IPS-NIHi11 (cell line): Measurements from ENCODE around the gene L3MBTL4.
"Not testable (repeated sequence)": the region's sequence is repeated elsewhere in the genome, so short reads cannot be mapped to it uniquely, and the experiment has no call there.

Experiments
- DNase-seq: peaks from one replicate; pipeline ENCODE4 v3.0.0; 2012; ENCODE audit warnings: mixed read lengths, low spot score

Gene L3MBTL4

DNA sequence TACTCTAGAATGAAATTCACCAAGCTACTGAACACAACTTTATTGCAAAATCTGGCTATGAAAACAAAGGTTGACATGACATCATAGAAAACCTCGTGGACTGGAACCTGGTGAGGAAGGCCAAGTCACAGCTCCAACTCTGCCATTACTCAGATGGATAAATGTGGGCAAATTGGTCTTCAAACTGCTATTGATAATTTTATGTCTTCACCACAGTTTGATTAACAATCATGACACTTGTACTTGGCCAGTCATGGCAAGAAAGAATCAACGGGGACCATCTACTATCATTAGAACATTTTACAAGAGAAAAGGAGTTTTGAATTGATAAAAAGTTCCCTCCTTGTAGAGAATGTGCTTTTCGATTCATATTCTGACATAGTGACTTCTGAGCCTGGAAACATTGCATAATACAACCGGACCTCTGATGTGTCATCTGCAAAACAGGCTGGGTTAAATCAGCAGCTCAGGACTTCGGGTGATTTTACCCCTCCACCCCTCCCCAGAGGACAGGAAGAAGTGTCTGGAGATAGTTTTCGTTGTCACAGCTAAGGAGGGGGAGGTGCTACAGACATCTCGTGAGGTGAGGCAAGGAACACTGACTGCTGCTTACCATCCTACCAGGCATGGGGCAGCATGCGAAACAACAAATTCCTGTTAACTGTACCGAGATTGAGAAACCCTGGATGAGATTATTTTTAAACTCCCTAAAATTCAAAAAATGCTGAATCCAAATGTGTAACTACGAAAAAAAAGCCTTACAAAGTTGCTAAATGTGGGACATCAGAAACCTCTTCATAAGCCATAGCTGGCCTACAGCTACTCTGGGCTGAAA lies 8.4 kb downstream of the L3MBTL4 start:
- DNase-seq, result no peak

DNA sequence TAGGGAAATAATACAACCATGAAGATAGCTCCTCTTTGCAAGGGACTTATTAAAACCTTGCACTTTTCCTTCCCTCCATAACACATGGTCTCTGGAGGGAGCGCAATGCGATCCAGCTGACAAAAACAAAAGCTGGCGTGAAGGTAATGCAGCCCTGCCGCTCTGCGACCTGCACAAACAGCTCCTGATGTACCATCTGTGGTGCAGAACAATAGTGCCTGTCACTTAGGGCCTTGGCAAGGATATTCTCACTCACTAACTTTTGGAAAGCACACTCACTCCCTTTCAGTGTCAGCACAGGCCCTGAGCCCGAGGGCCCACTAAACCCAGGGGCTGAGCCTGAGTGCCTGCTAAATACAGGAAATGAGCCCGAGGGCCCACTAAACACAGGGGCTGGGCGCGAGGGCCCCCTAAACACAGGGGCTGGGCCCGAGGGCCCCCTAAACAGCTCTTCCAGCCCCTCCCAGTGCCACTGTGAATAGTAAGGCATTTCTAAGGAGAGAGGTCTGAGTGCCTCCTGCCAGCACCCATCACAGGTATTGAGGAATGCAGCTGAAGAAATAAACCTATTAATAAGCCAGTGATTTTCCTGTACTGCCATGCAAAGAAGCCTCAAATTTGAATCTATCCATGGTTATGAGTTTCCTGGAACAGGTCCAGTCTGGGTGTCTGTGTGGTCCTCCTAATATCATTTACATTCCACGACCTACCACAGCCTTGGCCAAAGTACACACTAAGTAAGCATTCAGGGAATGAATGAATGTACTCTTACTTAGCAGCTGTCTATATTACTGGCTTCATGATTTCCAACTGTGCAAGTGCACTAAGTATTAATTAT lies 9.3 kb downstream of the L3MBTL4 start:
- no peak for DNase-seq

DNA sequence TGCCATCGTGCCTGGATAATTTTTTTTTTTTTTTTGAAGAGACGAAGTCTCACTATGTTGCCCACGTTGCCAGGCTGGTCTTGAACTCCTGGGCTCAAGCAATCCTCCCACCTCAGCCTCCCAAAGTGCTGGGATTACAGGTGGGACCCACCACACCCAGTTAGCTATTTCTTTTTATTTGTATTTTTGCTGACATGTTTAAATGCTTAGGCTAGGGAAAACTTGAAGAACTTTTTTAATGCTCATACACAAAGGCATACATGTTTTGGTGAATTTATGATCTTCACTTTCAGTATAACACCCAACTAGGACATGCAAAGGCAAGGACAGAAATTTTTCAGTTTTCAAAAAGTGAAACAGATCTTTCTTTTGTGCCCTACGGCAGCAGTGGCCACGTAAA lies 9.9 kb downstream of the L3MBTL4 start:
- no peak for DNase-seq

DNA sequence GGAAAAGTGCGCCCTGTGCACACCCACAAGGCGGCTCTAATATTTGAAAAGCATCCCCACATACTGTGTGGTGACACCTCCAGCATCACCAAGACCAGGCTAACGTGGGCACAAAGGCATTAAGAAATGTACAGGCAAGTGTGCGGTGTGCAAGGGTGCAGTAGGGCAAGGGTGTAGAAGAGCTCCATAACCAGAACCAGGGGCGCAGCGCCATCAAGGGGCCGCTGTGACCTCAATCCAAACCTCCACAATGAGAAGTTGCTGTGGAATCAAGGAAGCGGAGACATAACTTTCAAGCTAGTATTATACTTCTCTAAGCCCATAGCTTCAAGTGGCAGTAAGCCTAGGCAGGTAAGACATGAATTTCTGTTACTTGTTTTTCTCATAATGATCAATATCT lies 13.0 kb downstream of the L3MBTL4 start:
- peak; percentile 41 for DNase-seq

DNA sequence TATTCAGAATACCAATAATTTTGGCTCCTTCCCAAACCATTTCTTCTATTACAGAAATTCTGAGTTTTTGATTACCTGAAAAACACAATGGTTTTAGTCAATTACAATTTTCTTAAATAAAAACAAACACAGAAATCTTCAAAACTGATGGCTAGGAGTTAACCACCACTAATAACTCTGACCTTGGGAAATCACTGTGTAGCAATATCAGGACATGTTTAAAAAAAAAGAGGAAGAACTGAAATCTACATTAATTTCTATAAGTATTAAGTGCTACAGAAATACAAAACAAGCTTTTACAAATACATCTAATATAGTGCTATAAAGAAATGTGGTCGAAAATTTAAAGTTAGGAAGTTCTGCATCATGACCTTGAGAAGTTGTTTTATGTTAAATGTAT lies 14.9 kb downstream of the L3MBTL4 start:
- no peak for DNase-seq

DNA sequence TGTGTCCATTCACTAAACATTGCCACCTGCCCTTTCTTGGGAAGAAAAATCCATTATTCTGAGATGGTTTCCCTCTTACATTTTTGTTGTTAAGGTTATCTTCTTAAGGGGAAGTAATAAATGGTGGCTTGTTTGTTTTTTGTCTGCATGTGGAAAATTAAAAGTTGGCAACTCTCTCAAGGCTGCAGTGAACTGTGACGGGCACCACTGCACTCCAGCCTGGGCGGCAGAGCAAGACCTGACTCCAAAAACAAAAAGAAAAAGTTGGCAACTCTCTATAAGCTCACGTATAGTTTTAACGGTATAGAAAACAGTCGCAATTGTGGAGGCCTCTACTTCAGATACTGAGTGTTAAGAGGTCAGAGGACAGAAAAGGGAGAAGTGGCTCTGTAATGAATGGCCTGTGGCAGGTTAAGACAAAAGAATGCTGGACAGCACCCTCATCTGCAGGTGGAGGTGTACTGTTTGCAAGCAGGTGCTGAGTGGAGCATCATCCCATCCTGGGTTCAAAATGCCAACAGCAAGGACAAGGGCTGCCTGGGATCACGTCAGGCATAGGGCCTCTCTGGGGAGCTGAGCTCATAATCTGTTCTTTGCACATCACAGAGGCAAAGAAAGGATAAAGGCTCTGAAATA lies 16.7 kb downstream of the L3MBTL4 start:
- peak; percentile 27 for DNase-seq

DNA sequence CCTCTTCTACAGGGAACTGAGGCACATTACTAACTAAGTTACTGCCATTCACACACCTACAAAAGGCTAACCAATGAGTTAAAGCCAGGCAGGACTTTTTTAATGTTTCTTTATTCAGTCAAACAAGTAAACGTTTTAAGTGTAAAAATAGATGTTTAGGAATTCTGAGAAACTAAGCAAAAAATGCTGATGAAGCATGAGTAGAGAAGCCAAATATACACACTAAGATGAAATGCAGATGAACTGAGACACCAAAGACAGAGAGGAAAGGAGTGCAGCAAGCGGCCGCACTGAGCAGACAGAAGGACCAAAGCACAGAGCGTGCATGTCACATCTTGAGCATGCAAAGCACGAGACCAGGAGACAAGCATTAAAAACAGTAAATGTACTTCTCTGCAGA lies 17.9 kb downstream of the L3MBTL4 start:
- no peak for DNase-seq

DNA sequence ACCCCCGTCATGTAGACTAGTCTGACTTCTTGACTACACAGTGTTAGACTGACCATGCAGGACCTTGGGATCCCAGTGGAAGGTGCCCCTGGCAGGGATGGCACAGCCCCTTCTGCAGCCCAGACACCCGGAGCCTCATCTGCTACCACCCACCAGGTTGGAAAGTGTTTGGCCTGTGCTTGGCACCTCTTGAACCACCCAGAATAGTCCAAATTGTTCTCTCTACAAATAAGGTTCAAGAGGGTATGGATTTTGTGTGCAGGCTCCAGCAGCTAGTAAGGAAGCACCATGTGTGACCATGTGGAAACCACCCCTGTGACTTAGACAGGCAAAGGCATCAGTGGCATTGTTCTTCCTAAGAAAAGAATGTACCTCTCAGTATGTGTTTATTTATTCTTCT lies 18.4 kb downstream of the L3MBTL4 start:
- DNase-seq, result no peak

DNA sequence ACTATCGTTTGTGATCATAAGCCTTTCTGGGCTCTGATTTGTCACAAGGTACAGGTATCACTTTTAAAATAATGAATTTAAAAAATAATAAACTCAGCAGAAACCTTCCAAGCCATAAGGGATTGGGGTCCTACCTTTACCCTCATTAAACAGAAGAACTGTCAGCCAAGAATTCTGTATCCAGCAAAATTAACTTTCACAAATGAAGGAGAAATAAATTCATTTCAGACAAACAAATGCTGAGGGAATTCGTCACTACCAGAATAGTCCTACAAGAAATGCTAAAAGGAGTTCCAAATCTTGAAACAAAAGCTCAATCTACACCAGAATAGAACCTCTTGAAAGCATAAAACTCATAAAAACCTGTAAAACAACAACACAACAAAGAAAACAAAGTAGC lies 25.7 kb downstream of the L3MBTL4 start:
- DNase-seq, result no peak

DNA sequence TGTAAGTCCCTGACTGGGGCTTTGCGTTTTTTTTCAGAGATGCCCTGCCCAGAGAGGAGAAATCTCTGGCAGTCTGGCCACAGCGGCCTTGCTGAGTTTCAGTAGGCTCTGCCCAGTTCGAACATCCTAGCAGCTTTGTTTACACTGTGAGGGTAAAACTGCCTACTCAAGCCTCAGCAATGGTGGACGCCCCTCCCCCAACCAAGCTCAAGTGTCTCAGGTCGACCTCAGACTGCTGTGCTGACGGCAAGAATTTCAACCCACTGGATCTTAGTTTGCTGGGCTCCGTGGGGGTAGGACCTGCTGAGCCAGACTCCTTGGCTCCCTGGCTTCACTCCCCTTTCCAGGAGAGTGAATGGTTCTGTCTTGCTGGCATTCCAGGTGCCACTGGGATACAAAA lies 31.7 kb downstream of the L3MBTL4 start:
- DNase-seq, result no peak

DNA sequence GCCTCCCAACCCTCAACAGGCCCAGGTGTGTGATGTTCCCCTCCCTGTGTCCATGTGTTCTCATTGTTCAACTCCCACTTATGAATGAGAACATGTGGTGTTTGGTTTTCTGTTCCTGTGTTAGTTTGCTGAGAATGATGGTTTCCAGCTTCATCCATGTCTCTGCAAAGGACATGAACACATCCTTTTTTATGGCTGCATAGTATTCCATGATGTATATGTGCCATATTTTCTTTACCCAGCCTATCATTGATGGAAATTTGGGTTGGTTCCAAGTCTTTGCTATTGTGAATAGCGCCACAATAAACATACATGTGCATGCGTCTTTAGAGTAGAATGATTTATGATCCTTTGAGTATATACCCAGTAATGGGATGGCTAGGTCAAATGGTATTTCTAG lies 37.2 kb downstream of the L3MBTL4 start:
- not testable (repeated sequence) for DNase-seq

DNA sequence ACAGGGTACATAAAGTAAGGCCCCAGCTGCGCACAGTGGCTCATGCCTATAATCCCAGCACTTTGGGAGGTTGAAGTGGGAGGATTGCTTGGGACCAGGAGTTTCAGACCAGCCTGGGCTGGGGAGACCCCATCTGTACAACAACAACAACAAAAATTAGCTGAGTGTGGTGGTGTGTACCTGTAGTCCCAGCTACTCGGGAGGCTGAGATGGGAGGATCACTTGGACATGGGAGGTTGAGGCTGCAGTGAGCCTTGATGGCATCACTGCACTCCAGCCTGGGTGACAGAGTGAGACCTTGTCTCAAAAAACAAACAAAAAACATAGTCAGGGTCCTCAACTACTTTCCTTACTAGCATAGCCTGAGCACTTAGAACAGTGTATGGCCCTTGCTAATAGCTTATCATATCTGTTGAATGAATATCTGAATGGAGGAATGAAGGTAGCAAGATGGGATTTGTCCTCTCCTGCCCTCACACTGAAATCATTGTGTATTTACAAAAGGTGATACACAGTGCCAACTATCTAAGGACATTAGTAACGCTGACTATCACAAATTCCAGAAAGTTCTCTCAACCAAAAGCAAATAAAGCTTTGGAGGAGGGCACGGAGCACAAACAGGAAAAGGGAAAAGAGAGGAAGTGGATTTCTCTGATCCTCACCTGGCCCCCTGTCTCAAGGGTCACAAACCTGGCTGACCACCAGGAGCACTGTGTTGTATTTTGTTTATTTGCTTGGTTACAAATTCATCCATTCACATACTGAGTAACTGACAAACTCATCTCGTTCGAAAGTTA lies 38.1 kb downstream of the L3MBTL4 start:
- DNase-seq, result no peak

DNA sequence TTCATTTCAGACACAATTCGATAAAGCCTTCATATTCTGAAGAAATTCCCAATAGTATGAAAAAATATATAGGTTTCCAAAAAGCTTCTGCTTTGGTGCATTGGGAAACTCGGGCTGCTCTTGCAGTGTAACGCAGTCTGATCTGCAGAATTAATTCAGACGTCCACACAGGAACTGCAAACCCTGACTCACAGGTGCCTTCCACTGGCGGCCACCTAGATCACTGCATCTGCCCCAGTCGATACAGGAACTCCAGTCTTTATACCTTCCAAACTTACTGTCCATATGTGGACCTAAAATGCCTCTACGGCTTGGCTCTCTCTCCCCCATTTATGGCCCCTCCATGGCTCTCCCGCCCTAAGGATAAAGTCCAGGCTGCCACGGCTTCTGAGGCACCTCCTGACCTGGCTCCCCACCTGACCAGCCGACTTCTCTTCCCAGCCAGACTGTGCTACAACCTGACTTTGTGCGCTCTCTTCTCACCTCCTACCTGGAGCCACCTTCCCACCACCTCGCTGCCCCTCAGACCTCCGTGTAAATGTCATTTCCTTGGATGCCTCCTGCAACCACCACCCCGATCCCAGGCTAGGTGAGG lies 39.7 kb downstream of the L3MBTL4 start:
- no peak for DNase-seq

DNA sequence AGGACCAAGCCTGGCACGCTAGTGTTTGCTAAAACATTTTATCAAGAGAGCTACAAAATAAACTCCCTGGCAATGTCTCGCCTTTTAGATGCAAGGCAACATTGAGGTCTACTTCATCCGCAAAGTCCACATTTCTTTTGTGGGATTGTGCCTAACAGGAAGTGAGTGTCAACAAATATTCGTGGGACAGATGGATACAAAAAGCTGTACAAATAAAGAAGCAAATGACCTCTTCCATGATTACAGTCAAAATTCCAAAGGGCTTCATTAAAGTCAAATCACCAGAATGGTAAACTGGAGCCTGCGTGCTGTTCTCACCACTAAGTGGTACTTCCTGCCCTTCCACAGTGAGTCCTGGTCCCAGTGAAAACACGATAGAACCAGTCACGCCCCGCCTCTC lies 40.4 kb downstream of the L3MBTL4 start:
- no peak for DNase-seq

DNA sequence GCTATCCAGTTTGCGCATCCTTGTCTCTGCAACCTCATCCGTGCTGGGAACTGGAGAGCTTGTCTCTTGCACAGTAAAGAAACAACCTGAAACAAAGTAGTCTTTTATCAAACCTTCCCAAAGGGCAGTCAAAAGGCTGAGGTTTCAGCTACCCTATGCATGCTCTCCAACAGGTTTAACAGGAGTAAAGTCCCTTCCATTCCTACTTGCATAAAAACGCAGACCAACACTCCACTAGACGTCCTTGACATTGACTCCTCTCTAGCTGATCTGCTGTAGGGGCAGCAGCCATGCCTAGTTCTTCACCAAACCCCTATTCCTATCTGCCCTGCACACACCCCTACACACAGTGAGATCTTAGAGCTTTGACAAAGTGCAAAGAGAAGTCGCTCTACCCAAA lies 41.5 kb downstream of the L3MBTL4 start:
- DNase-seq, result no peak

DNA sequence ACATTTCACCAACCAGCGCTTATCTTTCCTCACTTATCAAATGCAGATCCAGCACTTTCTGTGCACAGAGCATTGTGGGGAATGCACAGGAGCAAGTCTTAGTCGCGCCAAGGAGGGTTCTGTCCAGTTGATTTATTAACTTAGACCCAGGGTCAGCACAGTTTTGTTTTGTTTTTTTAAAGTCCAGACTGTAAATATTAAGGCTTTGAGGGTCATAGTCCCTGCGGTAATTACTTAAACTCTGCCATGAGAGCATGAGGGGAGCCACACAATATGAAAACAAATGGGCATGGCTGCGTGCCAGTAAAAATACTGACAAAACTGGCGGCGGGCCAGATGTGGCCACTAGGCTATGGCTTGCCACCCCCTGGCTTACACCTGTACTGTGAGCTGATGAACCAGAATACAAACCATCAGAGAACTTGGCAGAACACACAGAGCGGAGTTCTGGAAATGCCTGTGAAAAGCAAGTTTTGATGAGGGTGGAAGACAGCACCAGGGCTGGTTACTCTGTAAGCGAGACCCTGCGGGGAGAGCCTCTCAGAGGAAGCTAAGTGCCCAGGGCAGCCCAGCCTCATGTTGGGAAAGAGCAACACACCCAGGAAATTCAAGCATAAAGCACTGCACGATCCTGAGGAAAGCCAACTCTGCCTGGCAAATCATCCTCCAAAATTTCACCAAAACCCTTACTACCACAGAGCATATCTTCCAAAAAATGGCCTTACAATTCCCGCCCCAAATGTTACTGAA lies 43.6 kb downstream of the L3MBTL4 start:
- DNase-seq, result no peak

DNA sequence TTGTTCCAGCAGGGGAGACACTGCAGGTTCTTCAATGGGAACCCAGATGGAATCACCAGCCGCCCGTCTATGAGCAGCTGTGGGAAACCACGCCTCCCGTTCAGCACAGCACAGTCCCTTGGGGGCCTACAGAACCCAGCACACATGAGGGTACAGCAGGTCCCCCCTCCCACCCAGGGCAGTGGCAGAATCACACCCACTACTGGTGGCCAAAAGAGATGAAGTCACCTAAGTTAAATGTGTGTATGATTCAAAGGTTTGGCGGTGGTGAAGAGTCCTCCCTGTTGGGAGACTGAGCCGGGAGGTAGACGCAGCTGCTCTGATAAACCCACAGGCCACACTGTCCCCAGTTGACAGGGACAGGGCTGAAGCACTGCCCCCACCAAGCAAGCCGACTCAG lies 44.3 kb downstream of the L3MBTL4 start:
- DNase-seq, result no peak

DNA sequence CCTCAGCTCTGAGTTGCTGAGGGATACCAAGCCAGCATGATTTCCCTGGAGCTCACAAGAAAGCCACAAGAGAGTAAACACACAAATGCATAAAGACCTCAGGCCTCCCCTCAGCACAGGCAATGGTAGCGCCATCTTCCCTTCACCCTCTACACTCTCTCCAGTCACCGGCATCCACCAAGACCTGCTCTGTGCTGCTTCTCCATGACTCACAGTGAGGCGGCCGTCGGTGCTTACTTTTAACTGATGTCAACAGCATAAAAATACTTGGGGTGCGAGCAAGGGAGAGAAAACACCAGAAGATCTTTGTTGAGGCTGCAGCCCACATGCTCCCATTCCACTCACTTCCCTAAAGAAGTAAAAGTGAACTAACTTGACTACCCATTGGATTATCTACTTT lies 46.7 kb downstream of the L3MBTL4 start:
- DNase-seq, result no peak

DNA sequence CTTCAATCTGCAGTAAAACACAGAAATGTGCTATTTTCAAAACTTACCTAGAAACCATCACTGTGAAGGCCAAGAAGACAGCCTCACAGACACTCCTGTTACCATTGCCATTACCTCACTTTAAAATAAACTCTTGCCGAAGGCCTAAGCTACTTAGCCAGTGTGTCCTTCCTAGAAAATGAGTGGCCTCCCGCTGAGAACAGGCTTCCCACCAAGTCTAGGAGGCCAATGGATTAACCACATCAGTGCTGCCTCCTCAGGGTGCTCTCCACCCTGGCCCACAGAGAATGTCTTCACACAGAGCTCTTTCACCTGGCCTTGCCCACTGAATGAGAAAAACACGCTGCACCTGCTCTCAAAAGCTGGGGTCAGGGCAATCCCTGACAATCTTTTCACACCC lies 47.5 kb downstream of the L3MBTL4 start:
- DNase-seq, result peak; percentile 13

DNA sequence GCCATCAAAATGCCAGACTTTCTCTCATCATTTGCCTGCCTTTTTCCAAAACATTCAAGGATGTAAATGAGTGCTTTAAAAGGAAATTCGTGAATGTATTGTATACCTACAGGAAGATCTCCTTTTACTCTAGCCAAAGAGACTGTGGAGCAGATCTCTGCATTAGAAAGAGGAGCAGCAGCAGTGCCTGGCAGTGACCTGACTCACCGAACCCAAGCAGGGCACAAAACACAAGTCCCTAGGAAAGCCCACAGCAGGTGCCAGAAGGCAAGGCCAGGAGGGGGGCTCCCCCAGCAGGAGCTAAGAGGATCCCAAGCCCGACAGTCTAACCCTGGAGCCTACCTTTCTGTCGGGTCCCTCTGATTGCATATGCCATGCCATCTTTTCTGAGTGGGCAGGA lies 47.9 kb downstream of the L3MBTL4 start:
- peak; percentile 54 for DNase-seq

DNA sequence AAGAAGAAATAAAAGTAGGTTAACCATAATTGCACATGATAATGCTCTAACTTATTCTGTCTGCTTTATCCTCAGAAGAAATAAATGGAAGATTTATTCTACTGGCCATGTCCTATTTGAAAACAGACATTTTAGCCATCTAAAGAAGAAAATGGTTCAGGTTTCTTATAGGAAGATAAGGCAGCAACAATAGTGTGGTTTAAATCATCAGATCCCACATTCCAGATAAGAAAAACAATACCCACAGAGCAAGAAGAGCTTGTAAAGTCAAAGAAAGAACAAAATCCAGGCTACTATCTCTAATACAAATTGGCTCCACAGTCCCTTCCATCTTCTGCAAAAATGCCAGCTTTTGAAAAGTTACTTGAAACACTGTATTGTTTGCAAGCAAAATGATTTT lies 49.3 kb downstream of the L3MBTL4 start:
- no peak for DNase-seq
